Suprapubic skin (tissue), 4 donors: ENCODE measurements around the gene DCUN1D4.

Source experiments
- CTCF ChIP-seq, 2 donors: fragments of 200-600 bp in 1 of 2; fragments of 450-650 bp in 1 of 2; sonication (generic) in 1 of 2; IDR thresholded peaks; one replicate each; pipeline ENCODE4 v1.5.1; 2016 to 2019; ENCODE audit warnings: antibody characterized with exemption in 2 of 2, mild to moderate bottlenecking in 1 of 2, moderate library complexity in 1 of 2
- EP300 ChIP-seq: sonication (generic); formaldehyde crosslinking; IDR thresholded peaks from one replicate; pipeline ENCODE4 v1.6.1; 2017; ENCODE audit warnings: antibody characterized with exemption
- POLR2A ChIP-seq, 2 donors: fragments of 450-650 bp; IDR thresholded peaks; one replicate each; pipeline ENCODE4 v1.6.1; 2017; ENCODE audit warnings: antibody characterized with exemption in 2 of 2, mild to moderate bottlenecking in 2 of 2, moderate library complexity in 2 of 2
- POLR2AphosphoS5 ChIP-seq, 3 donors: sonication (generic); formaldehyde crosslinking; IDR thresholded peaks; one replicate each; pipeline ENCODE4 v1.6.1; 2017; ENCODE audit warnings: antibody characterized with exemption in 3 of 3

GRCh38 chr4:51859476-51860031 lies 16.6 kb downstream of the DCUN1D4 start:
- no peak for TF ChIP-seq CTCF (IDR thresholded peaks at IDR 0.05)
- TF ChIP-seq POLR2A (IDR thresholded peaks at IDR 0.05) = no peak
- TF ChIP-seq EP300 = no peak
- no peak for TF ChIP-seq POLR2AphosphoS5 (IDR thresholded peaks at IDR 0.05)
